Limb (tissue), 2 donors: ENCODE data around the gene ANGPTL8.

ENCODE experiments used
- DNase-seq, 2 donors: peaks; one replicate each; pipeline ENCODE4 v3.0.0-alpha.2; 2016; ENCODE audit errors: extremely low spot score in 2 of 2

Gene ANGPTL8

GRCh38 chr19:11236324-11237301 is 2.8 kb upstream of the ANGPTL8 start:
- no peak for DNase-seq

DNA sequence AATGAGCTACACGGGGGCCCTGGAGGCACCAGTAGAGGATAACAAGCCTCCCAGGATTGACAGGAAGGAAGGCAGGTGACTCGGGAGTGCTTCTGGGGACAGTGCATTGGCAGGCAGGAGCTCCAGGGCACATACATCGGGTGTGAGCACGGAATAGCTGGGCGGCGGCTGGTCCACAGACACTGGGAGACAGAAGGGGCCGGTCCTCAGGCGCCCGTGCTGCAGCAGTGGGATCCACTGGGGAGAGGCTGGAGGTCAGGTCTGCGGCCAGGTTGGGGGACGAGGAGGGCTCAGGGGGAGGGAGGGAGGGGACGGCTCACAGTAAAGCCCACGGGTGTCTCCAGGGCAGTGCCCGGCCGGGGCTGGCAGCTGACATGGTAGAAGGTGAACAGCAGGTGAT is 2.1 kb upstream of the ANGPTL8 start:
- DNase-seq = no peak

DNA sequence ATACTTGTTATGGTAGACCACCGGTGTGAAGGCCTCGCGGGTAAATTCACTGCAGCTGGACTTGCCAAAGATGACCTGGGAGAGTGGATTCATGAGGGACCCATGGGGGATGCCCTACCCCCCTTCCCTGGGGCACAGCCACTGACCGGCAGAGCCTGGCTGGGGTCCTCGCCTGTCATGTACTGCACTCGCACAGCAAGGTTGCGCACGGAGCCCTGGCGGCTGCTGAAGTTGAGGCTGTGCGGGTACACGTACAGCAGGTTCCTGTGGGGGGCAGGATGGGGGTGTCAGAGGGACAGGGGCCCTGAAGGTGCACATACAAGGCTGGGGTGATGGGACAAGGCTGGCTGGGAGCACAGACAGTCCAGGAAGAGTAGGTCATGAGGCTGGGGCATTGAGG is 1.4 kb upstream of the ANGPTL8 start:
- no peak for DNase-seq

GRCh38 chr19:11238781-11239376 is 540 bp upstream of the ANGPTL8 start:
- no peak for DNase-seq

DNA sequence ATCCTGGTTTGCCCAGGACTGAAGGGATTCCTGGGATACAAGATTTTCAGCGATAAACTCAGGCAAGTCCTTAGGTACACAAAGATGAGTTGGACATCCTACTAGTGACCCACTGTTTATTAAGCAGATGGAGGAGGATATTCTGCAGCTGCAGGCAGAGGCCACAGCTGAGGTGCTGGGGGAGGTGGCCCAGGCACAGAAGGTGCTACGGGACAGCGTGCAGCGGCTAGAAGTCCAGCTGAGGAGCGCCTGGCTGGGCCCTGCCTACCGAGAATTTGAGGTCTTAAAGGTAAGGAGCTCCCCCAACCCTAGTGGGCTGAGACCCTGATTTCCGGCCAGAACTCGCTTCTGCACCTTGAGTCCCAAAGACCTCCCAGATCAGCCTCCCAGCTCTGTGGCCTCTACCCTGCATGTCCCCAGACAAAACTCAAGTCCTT is 607 bp downstream of the ANGPTL8 start:
- no peak for DNase-seq

- no peak for DNase-seq
These were observed 2.6 kb downstream of the ANGPTL8 start for GRCh38 chr19:11242025-11242424.

GRCh38 chr19:11242864-11243797 is 3.7 kb downstream of the ANGPTL8 start:
- DNase-seq = peak; percentile 44 to 91

- no peak for DNase-seq
These were observed 4.4 kb downstream of the ANGPTL8 start for GRCh38 chr19:11243798-11244169.

DNA sequence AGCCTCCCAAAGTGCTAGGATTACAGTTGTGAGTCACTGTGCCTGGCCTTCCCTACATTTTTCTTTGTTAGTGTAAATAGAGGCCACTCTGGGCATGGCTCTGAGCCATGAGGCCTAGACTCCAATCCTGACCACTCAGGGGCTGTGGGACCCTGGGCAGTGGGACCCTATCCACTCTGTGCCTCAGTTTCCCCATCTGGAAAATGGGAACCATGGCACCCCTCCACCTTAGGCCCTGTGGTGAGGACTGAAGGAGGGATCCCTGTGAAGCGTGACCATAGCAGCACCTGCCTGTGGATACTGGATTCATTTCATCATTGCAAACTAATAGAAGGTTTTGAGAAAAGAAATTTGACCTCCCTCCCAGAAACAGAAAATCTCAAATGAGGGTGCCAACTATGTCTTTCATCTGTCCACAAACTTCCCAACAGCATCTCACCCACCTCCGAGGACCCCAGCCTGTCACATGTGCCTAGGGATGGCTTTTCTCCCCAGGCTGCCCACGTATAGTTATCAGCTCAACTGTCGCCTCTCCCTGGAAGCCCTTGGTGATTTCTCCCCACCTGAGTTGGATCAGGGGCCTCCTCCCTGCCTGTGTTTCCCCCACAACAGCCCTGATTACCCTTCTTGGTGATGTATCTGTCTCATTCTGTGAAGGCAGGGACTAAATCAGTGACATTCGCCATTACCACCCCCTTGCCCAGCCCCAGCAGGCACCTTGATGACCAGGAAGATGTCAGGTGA is 5.6 kb downstream of the ANGPTL8 start:
- DNase-seq = no peak

GRCh38 chr19:11246941-11247340 is 7.5 kb downstream of the ANGPTL8 start:
- DNase-seq = no peak

- DNase-seq = no peak
These were observed 8.0 kb downstream of the ANGPTL8 start for GRCh38 chr19:11247391-11247790.

DNA sequence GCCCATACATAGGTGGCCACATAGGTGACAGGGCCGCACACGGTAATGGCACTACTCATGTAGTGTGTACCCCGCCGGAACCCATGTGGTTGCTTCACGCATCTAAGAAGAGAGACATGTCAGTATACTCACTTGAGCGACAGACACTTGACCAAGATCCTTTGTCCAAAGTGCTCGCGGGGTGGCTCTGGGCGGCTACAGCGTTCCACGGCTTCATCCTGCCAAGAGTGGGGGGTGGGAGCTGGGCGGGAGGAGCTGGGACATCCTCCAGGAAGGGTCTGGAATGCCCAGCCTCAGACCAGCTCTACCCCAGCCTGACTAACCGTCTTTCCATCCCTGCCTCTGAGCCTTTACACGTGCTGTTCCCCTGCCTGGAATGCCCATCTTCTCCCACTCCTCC is 8.5 kb downstream of the ANGPTL8 start:
- DNase-seq = no peak

- no peak for DNase-seq
These were observed 9.4 kb downstream of the ANGPTL8 start for GRCh38 chr19:11248852-11249251.

- DNase-seq = no peak
These were observed 11.8 kb downstream of the ANGPTL8 start for GRCh38 chr19:11251217-11251616.

GRCh38 chr19:11251650-11252314 is 12.4 kb downstream of the ANGPTL8 start:
- DNase-seq = no peak

GRCh38 chr19:11252665-11253355 is 13.4 kb downstream of the ANGPTL8 start:
- DNase-seq = no peak

DNA sequence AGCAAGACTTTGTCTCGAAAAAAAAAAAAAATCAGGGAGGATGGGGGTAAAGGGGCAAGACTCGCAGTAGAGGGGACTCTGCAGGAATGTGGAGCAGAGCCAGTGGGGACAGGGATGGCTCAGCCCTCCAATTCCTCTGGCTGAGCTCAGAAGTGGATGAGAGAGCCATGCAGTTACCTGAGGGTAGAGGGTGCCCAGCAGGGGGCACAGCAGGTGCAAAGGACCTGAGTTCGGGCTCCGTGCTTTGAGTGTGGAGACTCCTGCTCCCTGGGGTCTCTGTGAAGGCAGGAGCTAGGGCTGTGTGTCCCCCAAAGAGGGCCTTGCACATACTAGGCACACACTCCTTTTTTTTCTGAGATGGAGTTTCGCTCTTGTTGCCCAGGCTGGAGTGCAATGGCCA is 15.2 kb downstream of the ANGPTL8 start:
- DNase-seq = no peak

- peak; percentile 71 to 75 for DNase-seq
These were observed 16.8 kb downstream of the ANGPTL8 start for GRCh38 chr19:11256189-11256588.

DNA sequence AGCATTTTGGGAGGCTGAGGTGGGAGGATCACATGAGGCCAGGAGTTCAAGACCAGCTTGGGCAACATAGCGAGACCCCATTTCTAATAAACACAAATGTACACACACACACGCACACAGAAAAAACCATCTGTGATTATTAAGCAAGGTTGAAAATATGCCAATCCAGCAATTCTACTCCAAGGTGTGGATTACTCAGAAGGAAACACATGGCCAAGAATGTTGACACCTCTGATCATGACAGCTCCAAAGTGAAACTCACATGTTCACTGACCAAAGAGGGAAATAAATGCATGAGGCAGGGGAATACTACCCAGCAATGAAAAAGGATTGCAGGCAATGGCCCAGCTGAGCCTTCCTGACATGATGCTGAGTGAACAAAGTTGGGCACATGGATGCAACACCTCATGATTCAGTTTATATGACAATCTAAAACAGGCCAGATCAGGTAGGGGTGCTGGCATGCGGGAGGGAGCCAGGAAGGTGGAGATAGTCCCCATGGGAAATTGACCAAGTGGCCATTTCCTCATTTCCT is 18.5 kb downstream of the ANGPTL8 start:
- no peak for DNase-seq

DNA sequence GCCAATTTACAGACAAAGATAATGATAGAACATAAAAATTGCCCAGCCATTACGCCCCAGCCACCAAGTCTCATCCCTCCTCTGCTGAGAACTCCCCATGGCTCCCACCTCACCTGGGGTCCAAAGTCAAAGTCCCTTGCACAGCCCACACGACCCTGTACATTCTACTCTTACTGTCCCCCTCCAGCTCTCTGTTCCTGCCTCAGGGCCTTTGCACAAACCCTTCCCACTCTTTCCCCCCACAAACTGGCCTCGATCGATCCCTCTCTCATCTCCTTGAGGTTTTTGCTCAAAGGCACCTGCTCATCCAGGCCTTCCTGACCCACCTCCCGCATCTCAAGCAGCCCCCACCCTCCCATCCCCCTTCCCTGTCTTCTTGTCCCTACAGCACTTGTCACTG is 21.6 kb downstream of the ANGPTL8 start:
- no peak for DNase-seq
